ENCODE measurements around the gene CDH12. TPM values are rescaled to one million over a fixed set of nuclear protein-coding genes. Genes with fewer than 3 reads are reported as not detected.
"Not testable (repeated sequence)": the region's sequence is repeated elsewhere in the genome, so short reads cannot be mapped to it uniquely, and the experiment has no call there.

CDH12 gene
- polyA plus RNA-seq, 1 experiment = not detected

- ChIA-PET CTCF (no interaction called here), POLR2A (no interaction called here)
- Histone ChIP-seq H3K9me3 (ENCODE audit: control insufficient read depth, insufficient read depth, low read length) (no peaks in the 10 kb centered on the region; the same call in 1 of the 2 replicates), H3K4me3 (ENCODE audit: low read depth, low read length) (no peak overlapping the region), H3K27me3 (ENCODE audit: control insufficient read depth, insufficient read depth, low read length) (no peaks in the 10 kb centered on the region), H3K27ac (ENCODE audit: low read depth, low read length) (no peak overlapping the region)
- DNase-seq (ENCODE audit: low read depth, low spot score) = no peak
- TF ChIP-seq CTCF (IDR thresholded peaks at IDR 0.05; ENCODE audit: low read depth, low read length) = no peak
These were observed 536.9 kb downstream of the CDH12 start for GRCh38 chr5:22316294-22316693.

- CTCF ChIA-PET; H3K27ac ChIP-seq (ENCODE audit: low read depth, low read length); H3K27me3 ChIP-seq (ENCODE audit: control insufficient read depth, insufficient read depth, low read length); DNase-seq (ENCODE audit: low read depth, low spot score); H3K9me3 ChIP-seq (ENCODE audit: control insufficient read depth, insufficient read depth, low read length); H3K4me3 ChIP-seq (ENCODE audit: low read depth, low read length); POLR2A ChIA-PET: not testable (repeated sequence)
These were observed 538.1 kb downstream of the CDH12 start for GRCh38 chr5:22315052-22315451.

GRCh38 chr5:22314548-22314947 is 538.6 kb downstream of the CDH12 start:
- Histone ChIP-seq H3K27me3 (ENCODE audit: control insufficient read depth, insufficient read depth, low read length) (no peaks in the 10 kb centered on the region), H3K27ac (ENCODE audit: low read depth, low read length) (no peak overlapping the region), H3K9me3 (ENCODE audit: control insufficient read depth, insufficient read depth, low read length) (no peaks in the 10 kb centered on the region; the same call in 1 of the 2 replicates), H3K4me3 (ENCODE audit: low read depth, low read length) (no peak overlapping the region)
- ChIA-PET CTCF (no interaction called here), POLR2A (no interaction called here)
- no peak for TF ChIP-seq CTCF (IDR thresholded peaks at IDR 0.05; ENCODE audit: low read depth, low read length)
- no peak for DNase-seq (ENCODE audit: low read depth, low spot score)

GRCh38 chr5:22306011-22306410 is 547.1 kb downstream of the CDH12 start:
- H3K9me3 ChIP-seq (ENCODE audit: control insufficient read depth, insufficient read depth, low read length) = no peaks in the 10 kb centered on the region
- CTCF ChIA-PET = no interaction called here
- no peak overlapping the region for H3K27ac ChIP-seq (ENCODE audit: low read depth, low read length)
- no peak overlapping the region for H3K4me3 ChIP-seq (ENCODE audit: low read depth, low read length)
- DNase-seq (ENCODE audit: low read depth, low spot score) = no peak
- POLR2A ChIA-PET = no interaction called here
- no peaks in the 10 kb centered on the region for H3K27me3 ChIP-seq (ENCODE audit: control insufficient read depth, insufficient read depth, low read length)
- no peak for TF ChIP-seq CTCF (IDR thresholded peaks at IDR 0.05; ENCODE audit: low read depth, low read length)

GRCh38 chr5:22295832-22296231 is 557.3 kb downstream of the CDH12 start:
- no peaks in the 10 kb centered on the region for H3K9me3 ChIP-seq (ENCODE audit: control insufficient read depth, insufficient read depth, low read length)
- TF ChIP-seq CTCF (IDR thresholded peaks at IDR 0.05; ENCODE audit: low read depth, low read length) = no peak
- CTCF ChIA-PET = no interaction called here
- no peak for DNase-seq (ENCODE audit: low read depth, low spot score)
- no peak overlapping the region for H3K4me3 ChIP-seq (ENCODE audit: low read depth, low read length)
- POLR2A ChIA-PET = no interaction called here
- H3K27ac ChIP-seq (ENCODE audit: low read depth, low read length) = no peak overlapping the region
- no peaks in the 10 kb centered on the region for H3K27me3 ChIP-seq (ENCODE audit: control insufficient read depth, insufficient read depth, low read length)

- CTCF ChIA-PET = no interaction called here
- POLR2A ChIA-PET = no interaction called here
- no peak for TF ChIP-seq CTCF (IDR thresholded peaks at IDR 0.05; ENCODE audit: low read depth, low read length)
These were observed 560.0 kb downstream of the CDH12 start for GRCh38 chr5:22293147-22293546.

More at GRCh38 chr5:22293147-22293546, 560.0 kb downstream of the CDH12 start:
- H3K4me3 ChIP-seq (ENCODE audit: low read depth, low read length) = no peak overlapping the region
- DNase-seq (ENCODE audit: low read depth, low spot score) = no peak
- no peaks in the 10 kb centered on the region for H3K9me3 ChIP-seq (ENCODE audit: control insufficient read depth, insufficient read depth, low read length)
- no peaks in the 10 kb centered on the region for H3K27me3 ChIP-seq (ENCODE audit: control insufficient read depth, insufficient read depth, low read length)
- no peak overlapping the region for H3K27ac ChIP-seq (ENCODE audit: low read depth, low read length)

All from AG04450 (cell line).